22Rv1 (cell line): ENCODE results near the gene IGSF6.

Experiments
- H3K27ac ChIP-seq: fragments of 450-650 bp; 2 replicates; pipeline ENCODE4 v1.5.1; 2017
- ZFX ChIP-seq: fragments of 450-650 bp; IDR thresholded peaks from 2 replicates; pipeline ENCODE4 v1.6.1; 2017; ENCODE audit warnings: antibody characterized with exemption, borderline replicate concordance
- TF ChIP-seq, protein P1 (sequence below): fragments of 450-650 bp; IDR thresholded peaks from 2 replicates; pipeline ENCODE4 v1.5.1; 2017; ENCODE audit warnings: mild to moderate bottlenecking

The IGSF6 gene

DNA sequence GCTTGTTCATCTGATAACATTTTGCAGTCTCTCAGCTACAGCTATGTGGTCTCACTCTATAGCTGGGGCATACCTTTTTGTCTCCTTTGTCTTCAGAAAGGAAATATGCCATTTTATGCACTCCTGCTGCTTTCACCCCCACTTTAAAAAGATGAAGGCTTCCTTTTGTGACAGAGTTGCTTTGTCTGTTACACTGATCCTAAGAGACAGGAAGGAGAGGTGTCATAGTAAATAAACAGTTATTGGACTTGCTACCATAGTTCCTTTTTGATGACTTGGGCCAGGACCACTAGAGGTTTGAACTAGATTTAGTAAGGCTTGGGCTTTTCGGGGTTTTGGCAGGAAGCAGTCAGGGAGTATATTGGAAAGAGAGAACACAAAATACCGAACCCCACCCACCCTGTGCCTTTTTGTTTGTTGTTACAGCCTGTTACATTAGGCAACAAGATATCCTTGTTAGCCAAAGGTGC lies 54.8 kb downstream of the IGSF6 start:
- TF ChIP-seq, protein P1, sequence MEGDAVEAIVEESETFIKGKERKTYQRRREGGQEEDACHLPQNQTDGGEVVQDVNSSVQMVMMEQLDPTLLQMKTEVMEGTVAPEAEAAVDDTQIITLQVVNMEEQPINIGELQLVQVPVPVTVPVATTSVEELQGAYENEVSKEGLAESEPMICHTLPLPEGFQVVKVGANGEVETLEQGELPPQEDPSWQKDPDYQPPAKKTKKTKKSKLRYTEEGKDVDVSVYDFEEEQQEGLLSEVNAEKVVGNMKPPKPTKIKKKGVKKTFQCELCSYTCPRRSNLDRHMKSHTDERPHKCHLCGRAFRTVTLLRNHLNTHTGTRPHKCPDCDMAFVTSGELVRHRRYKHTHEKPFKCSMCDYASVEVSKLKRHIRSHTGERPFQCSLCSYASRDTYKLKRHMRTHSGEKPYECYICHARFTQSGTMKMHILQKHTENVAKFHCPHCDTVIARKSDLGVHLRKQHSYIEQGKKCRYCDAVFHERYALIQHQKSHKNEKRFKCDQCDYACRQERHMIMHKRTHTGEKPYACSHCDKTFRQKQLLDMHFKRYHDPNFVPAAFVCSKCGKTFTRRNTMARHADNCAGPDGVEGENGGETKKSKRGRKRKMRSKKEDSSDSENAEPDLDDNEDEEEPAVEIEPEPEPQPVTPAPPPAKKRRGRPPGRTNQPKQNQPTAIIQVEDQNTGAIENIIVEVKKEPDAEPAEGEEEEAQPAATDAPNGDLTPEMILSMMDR = no peak
- TF ChIP-seq ZFX = no peak
- H3K27ac ChIP-seq = no peak overlapping the region

DNA sequence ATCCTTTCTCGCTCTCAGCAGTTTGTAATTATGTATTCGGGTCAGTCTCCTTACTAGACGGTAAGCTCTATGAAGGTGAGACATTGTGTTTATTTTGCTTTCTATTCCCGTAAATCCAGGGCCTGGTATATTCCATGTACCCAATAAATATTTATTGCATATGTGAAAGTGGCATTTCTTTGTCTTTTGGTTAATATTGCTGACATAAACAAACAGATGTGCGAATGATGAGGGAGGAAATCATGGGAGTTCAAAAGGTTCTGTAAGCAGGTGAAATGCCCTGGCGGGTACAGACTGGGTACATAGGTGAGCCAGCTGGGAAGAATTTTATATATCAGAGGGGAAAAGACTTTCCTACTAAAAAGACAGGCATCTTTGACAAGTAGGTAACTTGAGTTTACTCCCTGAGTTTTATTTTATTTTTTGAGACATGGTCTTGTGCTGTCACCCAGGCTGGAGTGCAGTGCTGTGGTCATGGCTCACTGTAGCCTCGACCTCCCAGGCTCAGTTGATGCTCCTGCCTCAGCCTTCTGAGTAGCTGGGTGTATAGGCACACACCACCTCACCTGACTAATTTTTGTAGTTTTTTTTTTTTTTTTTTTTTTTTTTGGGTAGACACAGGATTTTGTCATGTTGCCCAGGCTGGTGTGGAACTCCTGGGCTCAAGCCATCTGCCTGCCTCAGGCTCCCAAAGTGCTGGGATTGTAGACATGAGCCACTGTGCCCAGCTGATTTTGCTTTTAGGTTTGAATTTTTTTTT lies 58.7 kb downstream of the IGSF6 start:
- TF ChIP-seq ZFX = no peak
- TF ChIP-seq, protein P1 = no peak
- no peak overlapping the region for H3K27ac ChIP-seq

DNA sequence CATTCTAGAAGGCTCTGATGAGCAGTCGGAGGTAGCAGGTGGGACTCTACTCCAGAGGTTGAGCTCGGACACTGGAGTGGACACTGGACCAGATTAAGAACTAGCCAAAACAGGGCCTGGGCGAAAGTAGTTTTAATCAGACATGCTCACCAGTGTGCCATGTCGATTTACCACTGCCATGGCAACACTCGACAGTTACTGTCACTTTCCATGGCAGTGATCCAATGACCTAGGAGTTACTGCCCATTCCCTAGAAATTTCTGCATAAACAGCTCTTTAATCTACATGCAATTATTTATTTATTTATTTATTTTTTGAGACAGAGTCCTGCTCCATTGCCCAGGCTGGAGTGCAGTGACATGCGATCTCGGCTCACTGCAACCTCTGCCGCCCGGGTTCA lies 60.2 kb downstream of the IGSF6 start:
- no peak for TF ChIP-seq ZFX
- TF ChIP-seq, protein P1 = no peak
- H3K27ac ChIP-seq = no peak overlapping the region

DNA sequence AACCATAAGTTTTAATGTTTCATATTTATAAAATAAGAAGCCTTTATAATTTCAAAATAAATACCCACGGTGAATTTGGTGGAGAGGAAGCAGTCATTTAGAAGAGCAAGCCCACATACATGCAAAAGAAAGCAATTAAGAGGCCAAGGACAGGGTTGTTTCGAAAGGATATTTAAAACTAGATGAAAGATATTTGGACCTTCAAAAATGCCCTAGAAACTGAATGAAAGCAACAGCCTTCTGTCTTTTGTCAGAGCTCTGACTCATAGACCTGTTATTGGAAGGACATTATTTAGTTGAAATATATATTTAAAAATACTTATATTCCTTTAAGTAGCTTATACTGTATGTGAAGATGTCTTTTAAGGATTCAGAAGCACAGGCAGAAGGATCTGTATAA lies 61.6 kb downstream of the IGSF6 start:
- H3K27ac ChIP-seq = no peak overlapping the region

DNA sequence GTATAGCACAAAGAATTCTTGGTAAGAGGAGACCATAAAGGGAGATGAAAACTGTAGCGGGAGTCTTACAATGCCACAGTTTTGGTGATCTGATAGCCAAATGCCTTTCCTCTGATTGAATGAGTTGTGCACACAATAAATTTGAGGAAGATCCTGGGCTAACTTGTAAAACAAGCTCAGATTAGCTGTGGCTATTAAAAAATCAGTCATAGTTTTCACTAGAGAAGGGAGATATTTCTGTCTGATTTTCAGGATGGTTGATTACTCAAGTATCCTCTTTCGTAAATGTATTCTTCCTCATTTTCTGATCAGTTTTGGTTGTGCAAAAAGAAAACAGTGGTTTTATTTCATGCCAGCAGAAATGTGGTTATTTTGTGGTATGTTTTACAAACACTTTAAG lies 62.1 kb downstream of the IGSF6 start:
- TF ChIP-seq, protein P1 = no peak
- TF ChIP-seq ZFX = no peak

More for the DNA sequence above, 61.6 kb downstream of the IGSF6 start:
- TF ChIP-seq ZFX = no peak
- TF ChIP-seq, protein P1 = no peak

DNA sequence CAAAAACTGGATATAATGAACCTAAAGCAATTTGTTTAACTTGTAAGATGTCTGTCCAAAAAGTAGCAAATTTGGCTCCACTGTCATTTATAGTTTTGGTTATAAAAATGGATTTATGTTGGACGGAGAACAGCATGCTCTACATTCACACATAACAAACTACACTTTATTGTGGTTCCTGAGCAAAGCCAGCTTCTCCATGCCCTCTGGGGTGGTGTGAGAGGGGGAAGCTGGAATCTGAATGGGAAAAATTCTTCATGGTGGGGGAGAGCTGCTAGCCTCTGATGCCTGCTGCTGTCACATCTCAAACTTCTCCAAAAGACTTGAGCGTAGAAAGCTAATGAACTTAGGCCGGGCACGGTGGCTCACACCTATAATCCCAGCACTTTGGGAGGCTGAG lies 62.9 kb downstream of the IGSF6 start:
- no peak overlapping the region for H3K27ac ChIP-seq
- TF ChIP-seq ZFX = no peak
- TF ChIP-seq, protein P1 = no peak

More for the DNA sequence above, 62.1 kb downstream of the IGSF6 start:
- H3K27ac ChIP-seq = no peak overlapping the region
